Stimulated activated CD4-positive, alpha-beta T cell treated with anti-CD3 and anti-CD28 coated beads, Interleukin-4, amount 100 ng/mL, for 24 hours (primary cell): ENCODE results near the gene ANKRD11.
A peak's percentile ranks its signal among the peaks of the same experiment; 100 is the strongest.
"Not testable (repeated sequence)": the region's sequence is repeated elsewhere in the genome, so short reads cannot be mapped to it uniquely, and the experiment has no call there.

Source experiments
- DNase-seq: peaks from one replicate; pipeline ENCODE4 v3.0.0-alpha.2; 2020

ANKRD11 gene

GRCh38 chr16:89448656-89449055 is 41.7 kb downstream of the ANKRD11 start:
- no peak for DNase-seq

GRCh38 chr16:89446975-89447293 is 43.4 kb downstream of the ANKRD11 start:
- no peak for DNase-seq

- DNase-seq, result peak; percentile 31
Measured at GRCh38 chr16:89446136-89446974, 44.0 kb downstream of the ANKRD11 start.

- no peak for DNase-seq
Measured at GRCh38 chr16:89445166-89445565, 45.2 kb downstream of the ANKRD11 start.

GRCh38 chr16:89444728-89445127 is 45.6 kb downstream of the ANKRD11 start:
- no peak for DNase-seq

GRCh38 chr16:89444151-89444723 is 46.1 kb downstream of the ANKRD11 start:
- no peak for DNase-seq

- no peak for DNase-seq
Measured at GRCh38 chr16:89443727-89444084, 46.7 kb downstream of the ANKRD11 start.

- no peak for DNase-seq
Measured at GRCh38 chr16:89442990-89443726, 47.2 kb downstream of the ANKRD11 start.

GRCh38 chr16:89442588-89442987 is 47.8 kb downstream of the ANKRD11 start:
- no peak for DNase-seq

GRCh38 chr16:89439659-89440058 is 50.7 kb downstream of the ANKRD11 start:
- DNase-seq, result no peak

GRCh38 chr16:89437991-89438390 is 52.4 kb downstream of the ANKRD11 start:
- no peak for DNase-seq

- no peak for DNase-seq
Measured at GRCh38 chr16:89437251-89437987, 52.9 kb downstream of the ANKRD11 start.

GRCh38 chr16:89436366-89436765 is 54.0 kb downstream of the ANKRD11 start:
- DNase-seq, result no peak

- DNase-seq, result not testable (repeated sequence)
Measured at GRCh38 chr16:89435059-89435458, 55.3 kb downstream of the ANKRD11 start.

GRCh38 chr16:89434490-89434889 is 55.9 kb downstream of the ANKRD11 start:
- no peak for DNase-seq

- DNase-seq, result not testable (repeated sequence)
Measured at GRCh38 chr16:89433363-89433984, 56.9 kb downstream of the ANKRD11 start.

- no peak for DNase-seq
Measured at GRCh38 chr16:89431630-89432029, 58.7 kb downstream of the ANKRD11 start.

GRCh38 chr16:89431158-89431584 is 59.2 kb downstream of the ANKRD11 start:
- no peak for DNase-seq

- DNase-seq, result no peak
Measured at GRCh38 chr16:89430436-89431157, 59.8 kb downstream of the ANKRD11 start.

GRCh38 chr16:89428605-89429004 is 61.8 kb downstream of the ANKRD11 start:
- not testable (repeated sequence) for DNase-seq

GRCh38 chr16:89426736-89427530 is 63.4 kb downstream of the ANKRD11 start:
- DNase-seq, result no peak
